HCT116 (cell line): ENCODE data around the gene SUSD5. TPM values are rescaled to one million over a fixed set of nuclear protein-coding genes. Genes with fewer than 3 reads are reported as not detected.

ENCODE experiments used
- ATAC-seq: fragments of 200-7000 bp; cut with Tn5 transposase; 2 replicates; pipeline ENCODE4 v1.9.1; 2020; ENCODE audit warnings: mild to moderate bottlenecking, moderate library complexity
- BruUV-seq: library from RNA; stranded (reverse); fragments of 400-500 nt; replicated peaks from 2 replicates; lab custom pipeline; 2021; lab: Mats Ljungman, UMichigan
- CTCF ChIA-PET: fragments of 300-600 bp; sonication (Branson Sonifier 250); formaldehyde crosslinking; loops from one replicate; lab custom pipeline; 2021; ENCODE audit warnings: antibody characterized with exemption; lab: Charles Lee
- POLR2A ChIA-PET: fragments of 300-600, 350-600 bp; sonication (Branson Sonifier 250); formaldehyde crosslinking; loops from one replicate; lab custom pipeline; 2021; ENCODE audit warnings: antibody characterized with exemption; lab: Charles Lee
- RAD21 ChIA-PET, 2 experiments: fragments of 300-600 bp; sonication (Branson Sonifier 250); formaldehyde crosslinking; loops; one replicate each; lab custom pipeline; 2023; ENCODE audit warnings: low total read pairs in 2 of 2; ENCODE audit not compliant: uncharacterized antibody in 2 of 2, unreplicated experiment in 2 of 2, low non-redundant PET in 1 of 2; lab: Charles Lee
- DNase-seq: peaks from one replicate; pipeline ENCODE4 v3.0.0-alpha.2; 2010; ENCODE audit warnings: low read depth, low spot score
- H2AFZ ChIP-seq: fragments of 200-600 bp; shearing (Covaris generic), sonication (generic); 2 replicates; pipeline ENCODE4 v1.6.1; 2017; ENCODE audit warnings: low read depth, mixed run types, mixed read lengths, antibody characterized with exemption, low read length; ENCODE audit not compliant: poor library complexity, severe bottlenecking
- H3K27ac ChIP-seq: 2 replicates; pipeline ENCODE4 v1.5.1; 2012; ENCODE audit warnings: low read depth, low read length
- H3K27me3 ChIP-seq: fragments of 200-600 bp; sonication (generic); 2 replicates; pipeline ENCODE4 v1.6.1; 2016; ENCODE audit warnings: mixed run types, low read length, mixed read lengths; ENCODE audit not compliant: insufficient read depth
- H3K36me3 ChIP-seq, 2 experiments: fragments of 200-500 bp in 1 of 2; fragments of 200-600 bp in 1 of 2; sonication (Bioruptor generic) in 1 of 2; sonication (generic) in 1 of 2; 2 replicates each; pipeline versions ENCODE4 v1.5.1 to v1.6.1; 2014 to 2016; ENCODE audit warnings: low read length in 2 of 2, inconsistent platforms in 1 of 2, mixed read lengths in 1 of 2, mixed run types in 1 of 2; ENCODE audit not compliant: insufficient read depth in 2 of 2, control insufficient read depth in 1 of 2
- H3K4me1 ChIP-seq, 2 experiments: fragments of 200-600 bp in 1 of 2; sonication (generic) in 1 of 2; 2 replicates each; pipeline versions ENCODE4 v1.5.1 to v1.6.1; 2012 to 2017; ENCODE audit warnings: low read length in 2 of 2, inconsistent platforms in 1 of 2, mild to moderate bottlenecking in 1 of 2, mixed read lengths in 1 of 2, mixed run types in 1 of 2, moderate library complexity in 1 of 2; ENCODE audit not compliant: insufficient read depth in 2 of 2, control insufficient read depth in 1 of 2
- H3K4me2 ChIP-seq: fragments of 200-600 bp; sonication (generic); 2 replicates; pipeline ENCODE4 v1.6.1; 2017; ENCODE audit warnings: mixed run types, low read length, mixed read lengths
- H3K4me3 ChIP-seq, 2 experiments: fragments of 200-600 bp in 1 of 2; sonication (generic) in 1 of 2; replicated peaks in 1 of 2; 2 replicates each; pipeline ENCODE4 v1.5.1; 2011 to 2016; ENCODE audit warnings: low read length in 2 of 2, control low read depth in 1 of 2, low read depth in 1 of 2, mild to moderate bottlenecking in 1 of 2, mixed read lengths in 1 of 2, mixed run types in 1 of 2
- H3K79me2 ChIP-seq: fragments of 200-600 bp; sonication (generic); 2 replicates; pipeline ENCODE4 v1.6.1; 2017; ENCODE audit warnings: mild to moderate bottlenecking, mixed run types, low read length, moderate library complexity, mixed read lengths; ENCODE audit not compliant: insufficient read depth
- H3K9ac ChIP-seq: fragments of 200-600 bp; sonication (generic); 2 replicates; pipeline ENCODE4 v1.6.1; 2016; ENCODE audit warnings: low read length, mixed read lengths
- H3K9me2 ChIP-seq: fragments of 200-600 bp; sonication (generic), shearing (Covaris generic); 2 replicates; pipeline ENCODE4 v1.6.1; 2017; ENCODE audit warnings: mixed run types, mild to moderate bottlenecking, moderate library complexity; ENCODE audit not compliant: insufficient read depth
- H3K9me3 ChIP-seq, 2 experiments: fragments of 200-500 bp in 1 of 2; fragments of 200-600 bp in 1 of 2; sonication (Bioruptor generic) in 1 of 2; sonication (generic) in 1 of 2; 2 replicates each; pipeline ENCODE4 v1.6.1; 2014 to 2017; ENCODE audit warnings: low read length in 2 of 2, mixed read lengths in 2 of 2, inconsistent platforms in 1 of 2, low read depth in 1 of 2, mild to moderate bottlenecking in 1 of 2, mixed run types in 1 of 2, moderate library complexity in 1 of 2; ENCODE audit not compliant: control insufficient read depth in 1 of 2, insufficient read depth in 1 of 2
- H4K20me1 ChIP-seq: fragments of 200-600 bp; sonication (generic), shearing (Covaris generic); 2 replicates; pipeline ENCODE4 v1.6.1; 2017; ENCODE audit warnings: mixed run types, mild to moderate bottlenecking, moderate library complexity; ENCODE audit not compliant: insufficient read depth
- EGR1 ChIP-seq: IDR thresholded peaks from 2 replicates; pipeline ENCODE4 v1.6.1; 2012; ENCODE audit warnings: low read depth
- ELF1 ChIP-seq: IDR thresholded peaks from 2 replicates; pipeline ENCODE4 v1.6.1; 2012; ENCODE audit warnings: low read depth, borderline replicate concordance
- EZH2 ChIP-seq: fragments of 200-600 bp; sonication (generic); IDR thresholded peaks from 2 replicates; pipeline ENCODE4 v1.6.1; 2017; ENCODE audit warnings: antibody characterized with exemption, mixed run types
- JUND ChIP-seq: IDR thresholded peaks from 2 replicates; pipeline ENCODE4 v1.6.1; 2012
- SIN3A ChIP-seq: IDR thresholded peaks from 2 replicates; pipeline ENCODE4 v1.6.1; 2012; ENCODE audit warnings: low read depth
- SP1 ChIP-seq: IDR thresholded peaks from 2 replicates; pipeline ENCODE4 v1.6.1; 2012; ENCODE audit warnings: low read depth
- SRF ChIP-seq: IDR thresholded peaks from 2 replicates; pipeline ENCODE4 v1.6.1; 2012; ENCODE audit warnings: low read depth
- intact Hi-C: fragments of 100-400 bp; cut with micrococcal nuclease; formaldehyde crosslinking; loops from 2 replicates; pipeline ENCODE4 v1.10.0; 2022
- total RNA-seq: library from RNA; stranded (reverse); gene quantifications from one replicate; pipeline ENCODE4 v1.2.1, GENCODE V29; 2021; ENCODE audit not compliant: unreplicated experiment
- TF ChIP-seq, protein P1 (sequence below): IDR thresholded peaks from 2 replicates; pipeline ENCODE4 v1.6.1; 2012
- TF ChIP-seq, protein P2 (sequence below): IDR thresholded peaks from 2 replicates; pipeline ENCODE4 v1.6.1; 2011; ENCODE audit warnings: mild to moderate bottlenecking, low read length, moderate library complexity; ENCODE audit not compliant: insufficient replicate concordance; ENCODE audit errors: extremely low read depth

SUSD5 gene
- total RNA-seq, 1 experiment from 2014 or later: not detected

DNA sequence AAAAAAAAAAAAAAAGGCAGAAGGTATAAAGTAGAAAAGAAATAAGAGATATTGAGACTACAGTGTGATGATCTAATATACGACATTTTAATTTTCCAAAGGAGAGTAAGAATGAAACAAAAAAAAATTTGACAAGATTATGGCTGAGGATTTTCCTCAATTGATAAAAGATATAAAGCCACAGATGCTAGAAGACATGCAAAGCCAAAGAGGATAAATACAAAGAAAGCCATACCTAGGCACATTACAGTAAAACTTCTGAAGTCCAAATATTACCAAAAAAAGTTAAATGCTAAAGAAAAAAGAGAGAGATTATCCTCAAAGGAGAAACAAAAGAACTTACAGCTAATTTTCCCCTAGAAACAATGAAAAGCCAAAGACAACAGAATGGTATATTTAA is 20.3 kb upstream of the SUSD5 start (continued):
- no peak for TF ChIP-seq EZH2

DNA sequence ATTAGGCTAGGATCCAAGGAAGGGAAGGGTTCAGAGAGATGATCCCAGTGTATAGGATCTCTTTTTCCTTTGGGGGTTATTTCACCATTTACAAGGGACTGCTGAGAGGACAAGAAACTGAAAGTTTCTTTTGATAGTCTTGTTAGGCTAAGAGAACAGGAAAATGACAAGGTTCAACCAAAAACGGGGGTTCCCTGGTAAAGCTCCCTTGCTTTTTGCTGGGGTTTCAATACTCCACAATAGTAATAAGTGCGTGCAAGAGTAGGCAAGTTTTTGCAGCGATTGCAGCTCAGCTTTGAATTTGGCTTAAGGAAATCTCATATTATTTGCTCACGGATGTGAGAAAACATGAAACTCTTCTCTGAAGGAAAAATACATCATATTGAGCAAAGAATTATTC is 18.8 kb upstream of the SUSD5 start:
- Histone ChIP-seq H3K4me3 (no peak overlapping the region), H4K20me1 (no peaks in the 10 kb centered on the region), H3K4me1 (no peaks in the 10 kb centered on the region), H3K9ac (no peak overlapping the region), H3K79me2 (no peaks in the 10 kb centered on the region), H3K27me3 (no peaks in the 10 kb centered on the region), H2AFZ (no peak overlapping the region), H3K4me2 (no peak overlapping the region), H3K27ac (no peak overlapping the region), H3K36me3 (no peaks in the 10 kb centered on the region), H3K9me2 (no peaks in the 10 kb centered on the region), H3K9me3 (no peaks in the 10 kb centered on the region)
- intact Hi-C loops: no loop called here
- DNase-seq: no peak
- ChIA-PET POLR2A (no interaction called here), RAD21 (no interaction called here), CTCF (no interaction called here)
- BruUV-seq: no TSS peak
- no peak for TF ChIP-seq JUND
- no peak for TF ChIP-seq ELF1
- TF ChIP-seq EGR1: no peak
- TF ChIP-seq, protein P1, sequence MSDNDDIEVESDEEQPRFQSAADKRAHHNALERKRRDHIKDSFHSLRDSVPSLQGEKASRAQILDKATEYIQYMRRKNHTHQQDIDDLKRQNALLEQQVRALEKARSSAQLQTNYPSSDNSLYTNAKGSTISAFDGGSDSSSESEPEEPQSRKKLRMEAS: no peak
- TF ChIP-seq SIN3A: no peak
- TF ChIP-seq, protein P2, sequence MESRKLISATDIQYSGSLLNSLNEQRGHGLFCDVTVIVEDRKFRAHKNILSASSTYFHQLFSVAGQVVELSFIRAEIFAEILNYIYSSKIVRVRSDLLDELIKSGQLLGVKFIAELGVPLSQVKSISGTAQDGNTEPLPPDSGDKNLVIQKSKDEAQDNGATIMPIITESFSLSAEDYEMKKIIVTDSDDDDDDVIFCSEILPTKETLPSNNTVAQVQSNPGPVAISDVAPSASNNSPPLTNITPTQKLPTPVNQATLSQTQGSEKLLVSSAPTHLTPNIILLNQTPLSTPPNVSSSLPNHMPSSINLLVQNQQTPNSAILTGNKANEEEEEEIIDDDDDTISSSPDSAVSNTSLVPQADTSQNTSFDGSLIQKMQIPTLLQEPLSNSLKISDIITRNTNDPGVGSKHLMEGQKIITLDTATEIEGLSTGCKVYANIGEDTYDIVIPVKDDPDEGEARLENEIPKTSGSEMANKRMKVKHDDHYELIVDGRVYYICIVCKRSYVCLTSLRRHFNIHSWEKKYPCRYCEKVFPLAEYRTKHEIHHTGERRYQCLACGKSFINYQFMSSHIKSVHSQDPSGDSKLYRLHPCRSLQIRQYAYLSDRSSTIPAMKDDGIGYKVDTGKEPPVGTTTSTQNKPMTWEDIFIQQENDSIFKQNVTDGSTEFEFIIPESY: no peak
- TF ChIP-seq SRF: no peak
- TF ChIP-seq SP1: no peak
- no peak for ATAC-seq
